OCI-LY3 (cell line): ENCODE results near the gene PLA2G6.

Source experiments
- H2AFZ ChIP-seq: fragments of 200-600, 300-600 bp; shearing (Covaris generic); 2 replicates; pipeline ENCODE4 v1.6.0; 2014; ENCODE audit warnings: antibody characterized with exemption, low read depth, low read length
- H3K27ac ChIP-seq: fragments of 200-600, 300-600 bp; sonication (generic); 2 replicates; pipeline ENCODE4 v1.5.1; 2014; ENCODE audit warnings: mild to moderate bottlenecking, low read length, moderate library complexity, mixed read lengths
- H3K27me3 ChIP-seq: fragments of 200-600, 300-600 bp; sonication (generic); 2 replicates; pipeline ENCODE4 v1.6.1; 2014; ENCODE audit warnings: low read depth, low read length, mixed read lengths
- H3K36me3 ChIP-seq: fragments of 200-600, 300-600 bp; sonication (generic); replicated peaks from 2 replicates; pipeline ENCODE3; 2014; ENCODE audit warnings: low read depth, low read length, mixed read lengths
- H3K4me1 ChIP-seq: fragments of 300-600, 200-600 bp; sonication (generic); 2 replicates; pipeline ENCODE4 v1.6.1; 2014; ENCODE audit warnings: low read length, mixed read lengths
- H3K4me2 ChIP-seq: fragments of 200-600, 300-600 bp; sonication (generic); 2 replicates; pipeline ENCODE4 v1.6.1; 2014; ENCODE audit warnings: low read length, mixed read lengths
- H3K4me3 ChIP-seq: fragments of 300-600, 200-600 bp; sonication (generic); 2 replicates; pipeline ENCODE4 v1.5.1; 2014; ENCODE audit warnings: antibody characterized with exemption, mild to moderate bottlenecking, low read length, moderate library complexity
- H3K79me2 ChIP-seq: fragments of 300-600, 200-600 bp; shearing (Covaris generic); 2 replicates; pipeline ENCODE4 v1.6.1; 2014; ENCODE audit warnings: mild to moderate bottlenecking, low read length, mixed read lengths
- H3K9ac ChIP-seq: fragments of 300-600, 200-600 bp; shearing (Covaris generic); 2 replicates; pipeline ENCODE4 v1.6.0; 2014; ENCODE audit warnings: mild to moderate bottlenecking, low read length, moderate library complexity
- H3K9me3 ChIP-seq: fragments of 200-600, 300-600 bp; shearing (Covaris generic); 2 replicates; pipeline ENCODE4 v1.6.1; 2014; ENCODE audit warnings: low read length, mixed read lengths; ENCODE audit not compliant: insufficient read depth
- H4K20me1 ChIP-seq: fragments of 200-600, 300-600 bp; sonication (generic); 2 replicates; pipeline ENCODE4 v1.6.1; 2016; ENCODE audit warnings: low read length, mixed read lengths; ENCODE audit not compliant: insufficient read depth
- EZH2phosphoT487 ChIP-seq: fragments of 200-600 bp; shearing (Covaris generic); IDR thresholded peaks from 2 replicates; pipeline ENCODE4 v1.6.1; 2018; ENCODE audit warnings: antibody characterized with exemption, mixed run types, low read depth
- TF ChIP-seq, protein P1 (sequence below): fragments of 200-600, 300-600 bp; sonication (generic); IDR thresholded peaks from 2 replicates; pipeline ENCODE4 v1.5.1; 2014; ENCODE audit warnings: antibody characterized with exemption, low read length, low read depth

PLA2G6 gene

DNA sequence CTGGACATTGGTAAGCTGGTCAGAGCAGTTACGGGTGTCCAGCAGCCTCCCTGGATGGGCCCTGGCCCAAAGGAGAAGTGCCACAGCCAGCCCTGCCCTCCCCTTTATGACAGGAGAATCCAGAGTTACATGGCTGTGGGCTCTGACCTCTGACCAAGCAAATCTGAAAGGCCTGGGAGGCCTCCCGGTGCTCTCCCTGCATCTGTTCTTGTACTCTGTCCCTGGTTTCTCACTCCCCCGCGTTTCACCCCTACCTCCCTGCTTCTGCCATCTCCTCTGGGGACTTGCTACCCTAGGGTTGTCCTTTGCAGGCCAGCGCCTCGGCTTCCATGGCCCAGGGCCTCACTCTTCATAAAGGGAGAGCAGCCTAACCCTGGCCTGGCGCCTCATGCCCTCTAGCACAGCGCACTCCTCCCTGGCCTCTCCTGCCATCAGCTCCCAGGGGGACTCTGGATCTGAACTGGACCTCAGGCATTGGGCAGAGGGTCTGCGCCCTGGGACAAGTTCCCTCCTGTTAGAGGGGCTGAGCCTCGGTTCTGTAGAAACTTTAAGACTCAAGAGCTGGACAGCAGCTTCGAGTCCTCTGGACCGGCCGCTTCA is 113.8 kb downstream of the PLA2G6 start:
- H3K79me2 ChIP-seq, result no peaks in the 10 kb centered on the region
- no peak overlapping the region for H3K4me2 ChIP-seq
- no peaks in the 10 kb centered on the region for H3K4me1 ChIP-seq
- no peaks in the 10 kb centered on the region for H4K20me1 ChIP-seq
- H3K27me3 ChIP-seq, result no peaks in the 10 kb centered on the region
- H3K4me3 ChIP-seq, result no peak overlapping the region
- TF ChIP-seq EZH2phosphoT487, result no peak
- TF ChIP-seq, protein P1, sequence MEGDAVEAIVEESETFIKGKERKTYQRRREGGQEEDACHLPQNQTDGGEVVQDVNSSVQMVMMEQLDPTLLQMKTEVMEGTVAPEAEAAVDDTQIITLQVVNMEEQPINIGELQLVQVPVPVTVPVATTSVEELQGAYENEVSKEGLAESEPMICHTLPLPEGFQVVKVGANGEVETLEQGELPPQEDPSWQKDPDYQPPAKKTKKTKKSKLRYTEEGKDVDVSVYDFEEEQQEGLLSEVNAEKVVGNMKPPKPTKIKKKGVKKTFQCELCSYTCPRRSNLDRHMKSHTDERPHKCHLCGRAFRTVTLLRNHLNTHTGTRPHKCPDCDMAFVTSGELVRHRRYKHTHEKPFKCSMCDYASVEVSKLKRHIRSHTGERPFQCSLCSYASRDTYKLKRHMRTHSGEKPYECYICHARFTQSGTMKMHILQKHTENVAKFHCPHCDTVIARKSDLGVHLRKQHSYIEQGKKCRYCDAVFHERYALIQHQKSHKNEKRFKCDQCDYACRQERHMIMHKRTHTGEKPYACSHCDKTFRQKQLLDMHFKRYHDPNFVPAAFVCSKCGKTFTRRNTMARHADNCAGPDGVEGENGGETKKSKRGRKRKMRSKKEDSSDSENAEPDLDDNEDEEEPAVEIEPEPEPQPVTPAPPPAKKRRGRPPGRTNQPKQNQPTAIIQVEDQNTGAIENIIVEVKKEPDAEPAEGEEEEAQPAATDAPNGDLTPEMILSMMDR, result no peak
- no peaks in the 10 kb centered on the region for H3K36me3 ChIP-seq
- no peak overlapping the region for H3K9ac ChIP-seq
- no peak overlapping the region for H3K27ac ChIP-seq
- H2AFZ ChIP-seq, result no peak overlapping the region
- H3K9me3 ChIP-seq, result no peaks in the 10 kb centered on the region

GRCh38 chr22:38067028-38067415 is 114.6 kb downstream of the PLA2G6 start:
- H3K4me3 ChIP-seq, result no peak overlapping the region
- H3K79me2 ChIP-seq, result no peaks in the 10 kb centered on the region
- no peaks in the 10 kb centered on the region for H3K36me3 ChIP-seq
- H3K27ac ChIP-seq, result no peak overlapping the region
- TF ChIP-seq, protein P1, result no peak
- no peak for TF ChIP-seq EZH2phosphoT487
- no peak overlapping the region for H2AFZ ChIP-seq
- H4K20me1 ChIP-seq, result no peaks in the 10 kb centered on the region
- H3K9me3 ChIP-seq, result no peaks in the 10 kb centered on the region
- no peaks in the 10 kb centered on the region for H3K4me1 ChIP-seq
- no peaks in the 10 kb centered on the region for H3K27me3 ChIP-seq
- H3K9ac ChIP-seq, result no peak overlapping the region
- no peak overlapping the region for H3K4me2 ChIP-seq

DNA sequence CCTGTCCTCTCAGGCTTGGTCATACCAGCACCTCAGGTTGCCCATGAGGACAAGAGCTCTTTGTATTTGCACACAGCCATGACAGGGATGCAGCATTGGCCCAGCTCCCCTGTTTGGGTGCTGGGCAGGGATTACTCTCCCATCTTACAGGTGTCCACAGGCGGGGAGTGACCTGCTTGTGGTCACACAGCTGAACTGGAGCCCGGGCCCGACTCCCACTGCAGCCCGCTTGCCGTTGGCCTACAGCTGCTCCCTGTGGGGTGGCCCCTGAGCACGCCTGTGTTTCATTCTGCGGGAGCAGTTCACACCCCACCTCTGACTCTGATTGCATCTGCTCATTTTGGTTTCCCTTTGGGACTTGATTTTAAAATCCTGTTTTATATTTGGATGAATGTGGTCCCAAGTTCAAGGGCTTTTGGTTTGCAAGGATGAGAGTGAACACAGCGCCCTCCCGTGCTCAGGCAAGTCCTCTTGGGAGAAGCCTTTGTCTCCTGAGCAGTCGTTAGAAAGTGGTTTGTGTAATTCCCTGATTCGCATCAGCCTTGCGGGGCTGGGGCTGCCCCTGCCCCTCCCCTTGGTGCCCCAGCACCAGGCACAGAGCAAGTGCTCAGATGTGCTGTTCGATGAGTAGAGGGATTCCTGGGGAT is 115.1 kb downstream of the PLA2G6 start:
- H3K27ac ChIP-seq, result no peak overlapping the region
- no peak overlapping the region for H2AFZ ChIP-seq
- H3K9ac ChIP-seq, result no peak overlapping the region
- H3K36me3 ChIP-seq, result no peaks in the 10 kb centered on the region
- TF ChIP-seq EZH2phosphoT487, result no peak
- TF ChIP-seq, protein P1, result no peak
- no peaks in the 10 kb centered on the region for H3K4me1 ChIP-seq
- no peaks in the 10 kb centered on the region for H3K79me2 ChIP-seq
- no peaks in the 10 kb centered on the region for H4K20me1 ChIP-seq
- no peaks in the 10 kb centered on the region for H3K27me3 ChIP-seq
- no peak overlapping the region for H3K4me2 ChIP-seq
- no peak overlapping the region for H3K4me3 ChIP-seq
- H3K9me3 ChIP-seq, result no peaks in the 10 kb centered on the region

DNA sequence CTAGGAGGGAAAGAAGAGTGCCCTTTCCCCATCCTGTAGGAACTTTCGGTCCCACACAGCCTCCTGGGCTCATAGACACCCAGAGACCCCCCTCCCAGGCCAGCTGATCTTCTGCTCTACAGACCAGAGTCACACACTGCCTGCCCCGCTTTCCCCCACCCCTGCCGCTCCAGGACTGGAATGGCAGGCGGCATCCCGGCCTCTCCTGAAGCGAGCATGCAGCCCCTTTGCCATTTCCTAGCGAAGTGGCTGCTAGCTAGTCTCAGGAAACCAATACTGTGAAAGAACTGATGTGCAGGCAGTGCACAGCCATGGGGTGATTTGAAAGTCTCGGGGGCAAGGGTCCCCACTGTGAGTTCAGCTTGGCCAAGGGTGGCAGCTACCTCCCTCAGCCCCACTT is 116.1 kb downstream of the PLA2G6 start:
- Histone ChIP-seq H3K4me1 (no peaks in the 10 kb centered on the region), H3K9ac (no peak overlapping the region), H3K4me2 (no peak overlapping the region), H3K79me2 (no peaks in the 10 kb centered on the region), H4K20me1 (no peaks in the 10 kb centered on the region), H2AFZ (no peak overlapping the region), H3K27ac (no peak overlapping the region), H3K9me3 (no peaks in the 10 kb centered on the region), H3K36me3 (no peaks in the 10 kb centered on the region), H3K27me3 (no peaks in the 10 kb centered on the region), H3K4me3 (no peak overlapping the region)
- TF ChIP-seq, protein P1, result no peak
- TF ChIP-seq EZH2phosphoT487, result no peak
